GM12892 (cell line): ENCODE measurements around the gene FZR1.

Experiments
- DNase-seq: peaks from one replicate; pipeline ENCODE4 v3.0.0; 2011; ENCODE audit not compliant: insufficient read length
- FAIRE-seq: peaks from 2 replicates; lab custom pipeline; 2011; peaks lifted over from hg19 to GRCh38; lab: Jason Lieb, UNC
- POLR2A ChIP-seq: IDR thresholded peaks from 2 replicates; pipeline ENCODE4 v1.6.1; 2011; ENCODE audit warnings: low read depth, low read length, control low read depth
- POLR2AphosphoS5 ChIP-seq: IDR thresholded peaks from 2 replicates; pipeline ENCODE4 v1.6.1; 2011; ENCODE audit warnings: low read depth, low read length, control low read depth
- TAF1 ChIP-seq: IDR thresholded peaks from 2 replicates; pipeline ENCODE4 v1.6.1; 2011; ENCODE audit warnings: low read depth, mild to moderate bottlenecking, control low read depth, low read length, borderline replicate concordance

Gene FZR1

DNA sequence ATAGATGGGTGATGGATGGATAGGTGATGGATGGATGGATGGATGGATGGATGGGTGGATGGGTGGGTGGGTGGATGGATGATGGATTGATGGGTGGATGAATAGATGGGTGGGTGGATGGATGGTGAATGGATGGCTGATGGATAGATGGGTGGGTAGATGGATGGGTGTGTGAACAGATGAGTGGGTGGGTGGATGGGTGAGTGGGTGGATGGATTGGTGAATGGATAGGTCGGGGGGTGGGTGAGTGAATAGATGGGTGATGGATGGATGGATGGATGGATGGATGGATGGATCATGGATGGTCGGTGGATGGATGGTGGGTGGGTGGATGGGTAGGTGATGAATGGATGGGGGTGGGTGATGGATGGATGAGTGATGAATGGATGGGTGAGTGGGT lies 29.3 kb upstream of the FZR1 start:
- DNase-seq (no peak), FAIRE-seq (no peak)
- TF ChIP-seq TAF1 (no peak), POLR2A (no peak), POLR2AphosphoS5 (no peak)

DNA sequence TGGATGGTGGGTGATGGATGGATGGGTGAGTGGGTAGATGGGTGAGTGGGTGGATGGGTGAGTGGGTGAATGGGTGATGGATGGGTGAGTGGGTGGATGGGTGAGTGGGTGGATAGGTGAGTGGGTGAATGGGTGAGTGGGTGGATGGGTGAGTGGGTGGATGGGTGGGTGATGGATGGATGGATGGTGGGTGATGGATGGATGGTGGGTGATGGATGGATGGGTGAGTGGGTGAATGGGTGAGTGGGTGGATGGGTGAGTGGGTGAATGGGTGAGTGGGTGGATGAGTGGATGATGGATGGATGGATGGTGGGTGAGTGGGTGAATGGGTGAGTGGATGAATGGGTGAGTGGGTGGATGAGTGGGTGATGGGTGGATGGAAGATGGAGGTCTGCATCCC lies 28.6 kb upstream of the FZR1 start:
- no peak for FAIRE-seq
- DNase-seq, result no peak
- TF ChIP-seq POLR2AphosphoS5 (no peak), POLR2A (no peak), TAF1 (no peak)

DNA sequence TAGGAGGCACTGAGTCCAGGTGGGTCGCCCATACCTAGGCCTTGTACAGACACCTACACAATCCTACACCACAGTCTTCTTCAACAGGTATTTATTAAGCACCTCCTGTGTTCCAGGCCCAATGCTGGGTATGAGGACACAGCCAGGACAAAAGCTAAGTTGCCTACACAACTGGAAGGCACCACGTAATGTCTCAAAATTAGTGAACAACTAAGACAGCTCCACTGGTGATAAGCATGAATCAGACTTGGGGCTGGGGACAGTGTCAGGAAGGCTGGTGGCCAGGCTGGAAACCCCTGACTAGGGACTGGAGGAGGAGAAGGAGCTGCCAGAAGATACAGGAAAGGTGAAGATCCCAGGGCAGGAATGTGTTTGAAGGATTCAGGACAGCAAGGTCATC lies 28.2 kb upstream of the FZR1 start:
- TF ChIP-seq POLR2A (no peak), TAF1 (no peak), POLR2AphosphoS5 (no peak)
- FAIRE-seq, result no peak
- DNase-seq, result no peak

DNA sequence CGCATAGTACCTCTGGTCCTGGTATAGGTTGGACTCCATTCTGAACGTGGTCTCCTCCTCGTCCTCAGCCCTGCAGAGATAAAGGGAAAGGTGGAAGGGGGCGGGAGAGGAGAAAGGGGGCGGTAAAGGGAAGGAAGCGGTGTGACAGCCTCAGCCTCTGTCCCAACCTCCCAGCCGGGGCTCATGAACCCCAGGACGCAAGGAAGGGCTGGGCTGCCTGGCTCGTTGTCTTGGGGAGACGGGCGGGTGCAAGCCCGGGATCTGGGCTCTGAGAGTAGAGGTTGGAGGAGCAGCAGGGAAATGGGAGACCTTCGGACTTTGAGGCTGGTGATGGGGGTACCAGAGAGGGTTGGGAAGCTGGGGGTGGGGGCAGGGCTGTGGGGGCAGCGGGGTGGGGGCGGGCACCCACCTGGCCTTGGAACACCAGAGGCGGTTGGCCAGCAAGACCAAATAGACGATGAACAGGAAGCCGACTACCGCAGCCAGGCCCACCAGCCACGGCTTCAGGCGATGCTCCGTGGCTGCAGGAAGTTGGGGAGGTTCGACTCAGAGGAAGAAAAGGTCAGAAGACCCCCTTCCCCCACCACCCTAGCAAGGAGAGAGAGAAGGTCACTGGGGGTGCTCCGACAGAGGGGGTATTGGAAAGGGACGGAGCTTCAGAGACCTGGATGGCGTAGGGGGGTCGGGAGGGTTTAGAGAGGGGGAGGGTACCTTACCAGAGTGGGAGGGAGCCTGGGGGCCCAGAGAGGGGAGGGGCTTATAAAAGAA lies 27.5 kb upstream of the FZR1 start:
- TF ChIP-seq TAF1 (no peak), POLR2A (no peak), POLR2AphosphoS5 (no peak)
- FAIRE-seq (no peak), DNase-seq (no peak)

DNA sequence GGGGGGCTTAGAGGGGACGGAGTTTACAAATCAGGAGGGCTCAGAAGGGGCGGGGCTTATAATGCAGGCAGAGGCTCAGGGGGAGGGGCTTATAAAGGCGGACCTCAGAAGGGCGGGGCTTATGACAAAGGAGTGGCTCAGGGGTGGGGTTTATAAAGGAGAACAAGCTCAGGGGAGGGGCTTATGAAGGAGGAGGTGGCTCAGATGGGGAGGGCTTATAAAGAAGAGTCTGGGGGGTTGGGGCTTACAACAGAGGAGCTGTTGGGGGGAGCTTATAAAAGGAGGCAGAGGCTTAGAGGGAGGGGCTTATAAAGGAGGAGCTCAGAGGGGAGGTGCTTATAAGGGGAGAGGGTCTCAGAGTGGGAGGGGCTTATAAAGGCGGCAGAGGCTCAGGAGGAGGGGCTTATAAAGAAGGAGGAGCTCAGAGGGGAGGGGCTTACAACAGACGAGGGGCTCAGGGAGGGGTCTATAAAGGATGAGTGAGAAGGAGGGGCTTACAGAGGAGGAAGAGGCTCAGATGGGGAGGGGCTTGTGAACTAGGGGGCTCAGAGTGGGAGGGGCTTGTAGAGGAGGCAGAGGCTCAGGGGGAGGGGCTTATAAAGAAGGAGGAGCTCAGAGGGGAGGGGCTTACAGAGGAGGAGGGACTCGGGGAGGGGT lies 26.8 kb upstream of the FZR1 start:
- FAIRE-seq (no peak), DNase-seq (no peak)
- no peak for TF ChIP-seq POLR2A
- no peak for TF ChIP-seq TAF1
- TF ChIP-seq POLR2AphosphoS5, result no peak

DNA sequence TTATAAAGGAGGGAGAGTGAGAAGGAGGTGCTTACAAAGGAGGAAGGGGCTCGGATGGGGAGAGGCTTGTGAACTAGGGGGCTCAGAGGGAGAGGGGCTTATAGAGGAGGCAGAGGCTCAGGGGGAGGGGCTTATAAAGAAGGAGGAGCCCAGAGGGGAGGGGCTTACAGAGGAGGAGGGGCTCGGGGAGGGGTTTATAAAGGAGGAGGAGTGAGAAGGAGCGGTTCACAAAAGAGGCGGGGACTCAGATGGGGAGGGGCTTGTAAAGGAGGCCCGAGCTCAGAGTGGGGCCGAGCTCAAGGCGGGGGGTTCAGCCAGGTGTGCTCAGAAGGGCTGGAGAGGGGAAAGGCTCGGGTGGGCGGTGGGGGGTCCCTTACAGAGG lies 26.3 kb upstream of the FZR1 start:
- no peak for TF ChIP-seq TAF1
- no peak for TF ChIP-seq POLR2AphosphoS5
- no peak for TF ChIP-seq POLR2A
- FAIRE-seq, result no peak
- no peak for DNase-seq

DNA sequence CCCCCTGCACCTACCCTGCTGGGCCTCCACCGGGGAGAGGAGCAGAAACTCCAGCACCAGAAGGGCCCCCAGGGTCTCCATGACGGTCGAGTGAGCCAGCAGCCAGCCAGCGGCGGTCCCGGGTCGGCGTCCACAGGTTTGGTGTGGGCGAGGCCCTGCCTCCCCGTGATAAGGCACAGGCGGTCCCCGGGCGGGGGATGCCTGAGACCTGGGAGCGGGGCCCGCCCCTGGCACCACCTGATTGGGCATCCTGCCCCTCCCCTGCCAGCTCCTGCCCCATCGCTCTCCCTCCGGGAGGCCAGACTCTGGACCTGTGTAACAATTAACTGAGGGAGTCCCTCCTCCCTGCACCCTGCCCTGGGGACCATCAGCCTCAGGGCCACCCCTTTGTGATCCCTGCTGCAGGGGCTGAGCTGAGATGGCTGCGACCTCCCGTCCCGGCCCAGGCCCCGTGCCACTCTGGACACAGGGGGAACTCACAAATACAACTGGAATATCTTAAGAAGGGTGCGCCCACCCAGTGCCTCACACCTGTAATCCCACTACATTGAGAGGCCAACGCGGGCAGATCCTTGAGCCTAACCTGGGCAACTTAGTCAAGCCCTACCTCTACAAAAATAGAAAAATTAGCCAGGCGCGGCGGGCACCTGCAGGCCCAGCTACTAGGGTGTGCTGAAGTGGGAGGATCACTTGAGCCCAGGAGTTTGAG lies 25.6 kb upstream of the FZR1 start, which contains the start of gene SMIM24:
Gene SMIM24, minus strand, starts transcription at position 143 of the 709 bp plus-strand sequence. Its CDS starts 62 bp downstream, at position 81.
- TF ChIP-seq POLR2AphosphoS5, result no peak
- no peak for TF ChIP-seq TAF1
- no peak for TF ChIP-seq POLR2A
- DNase-seq, result no peak
- FAIRE-seq, result no peak

DNA sequence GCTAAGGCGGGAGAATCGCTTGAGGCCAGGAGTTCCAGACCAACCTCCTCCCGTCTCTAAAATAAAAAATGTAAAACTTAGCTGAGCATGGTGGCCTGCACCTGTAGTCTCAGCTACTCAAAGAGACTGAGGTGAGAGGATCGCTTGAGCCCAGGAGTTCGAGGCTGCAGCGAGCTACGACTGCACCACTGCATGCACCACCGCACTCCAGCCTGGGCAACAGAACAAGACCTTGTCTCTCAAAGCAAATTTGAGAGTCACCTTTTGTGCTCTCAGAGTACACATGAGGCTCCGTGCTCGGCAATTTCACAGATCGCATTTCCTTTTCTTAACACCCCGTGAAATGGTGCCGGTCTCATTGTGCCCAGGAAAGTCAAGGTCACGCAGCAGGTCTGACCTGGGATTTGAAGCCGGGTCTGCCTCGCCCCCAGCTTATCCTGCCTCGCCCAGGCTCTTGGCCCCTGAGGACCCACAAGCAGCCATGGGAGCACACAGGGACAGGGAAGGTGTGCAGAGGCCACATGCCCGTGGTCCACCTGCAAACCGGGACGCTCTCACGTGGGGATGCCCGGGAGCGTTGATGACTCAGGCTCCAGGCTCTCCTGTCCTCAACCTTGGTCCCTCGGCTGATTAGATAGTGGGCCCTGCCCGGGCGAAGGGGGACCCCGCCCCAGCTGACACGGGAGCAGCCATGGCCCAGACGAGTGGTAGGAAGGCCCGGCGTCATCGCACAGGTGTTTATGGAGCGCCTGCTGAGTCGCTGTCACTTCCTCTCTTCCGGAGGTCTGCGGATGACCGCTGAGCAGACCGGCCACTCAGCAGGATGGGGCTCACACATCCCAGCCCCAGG lies 24.6 kb upstream of the FZR1 start:
- no peak for DNase-seq
- TF ChIP-seq POLR2AphosphoS5, result no peak
- TF ChIP-seq POLR2A, result no peak
- no peak for TF ChIP-seq TAF1
- FAIRE-seq, result no peak

DNA sequence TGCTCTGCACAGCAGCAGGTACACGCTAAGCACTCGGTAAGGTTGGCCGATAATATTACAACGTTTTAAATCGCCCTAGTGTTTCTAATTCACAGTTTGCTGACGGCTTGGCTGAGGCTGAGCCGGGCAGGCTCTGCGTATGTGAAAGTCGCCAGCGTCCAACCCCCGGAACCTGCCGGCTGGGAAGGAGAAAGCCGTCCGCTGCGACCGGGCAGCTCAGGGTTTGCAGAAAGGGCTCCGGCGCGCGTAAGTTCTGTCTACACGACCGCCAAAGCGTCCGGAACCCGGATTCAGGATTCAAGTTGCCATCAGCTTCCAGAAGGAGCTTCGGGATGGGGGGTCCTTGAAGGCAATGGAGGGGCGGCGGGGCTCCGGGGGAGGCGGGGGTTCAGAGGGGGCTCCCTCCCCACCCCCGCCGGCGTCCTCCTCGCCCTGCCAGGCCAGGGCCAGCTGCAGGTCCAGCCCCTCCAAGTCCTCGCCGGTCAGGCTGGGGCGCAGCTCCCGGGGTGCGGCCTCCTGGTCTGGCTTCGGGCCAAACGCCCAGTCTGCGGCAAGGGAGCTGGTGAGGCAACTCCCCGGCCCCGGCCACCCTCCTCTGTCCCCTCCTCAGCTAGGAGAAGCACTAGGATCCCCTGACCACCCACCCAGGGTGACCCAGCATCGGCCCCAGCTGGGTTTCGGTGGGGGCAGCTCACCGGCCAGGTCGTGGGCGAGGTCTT lies 23.4 kb upstream of the FZR1 start:
- FAIRE-seq (no peak), DNase-seq (no peak)
- TF ChIP-seq TAF1 (no peak), POLR2AphosphoS5 (no peak), POLR2A (no peak)

DNA sequence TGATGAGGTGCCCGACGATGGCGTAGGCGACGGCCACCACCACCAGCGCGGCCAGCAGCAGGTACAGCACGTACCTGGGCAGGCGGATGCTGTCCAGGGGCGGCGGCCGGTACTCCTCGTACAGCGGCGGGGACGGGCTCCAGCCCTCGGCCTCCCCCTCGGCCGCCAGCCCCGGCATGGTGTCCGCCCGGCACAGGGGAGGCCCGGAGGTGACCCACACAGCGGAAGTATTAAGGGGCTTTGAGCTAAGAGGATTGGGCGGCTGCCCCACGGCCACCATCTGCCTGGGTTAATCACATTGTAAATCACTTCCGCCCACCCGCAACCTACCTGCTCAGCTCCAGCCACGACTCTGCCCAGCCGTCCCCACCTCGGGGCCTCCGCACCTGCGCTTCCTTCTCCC lies 22.9 kb upstream of the FZR1 start, which contains the start of gene SMIM44:
Gene SMIM44, minus strand, starts transcription at position 216 of the 403 bp plus-strand sequence. Its CDS starts 38 bp downstream, at position 178.
- DNase-seq (no peak), FAIRE-seq (no peak)
- no peak for TF ChIP-seq TAF1
